HepG2 (cell line): Measurements from ENCODE around the gene CPT1B. TPM values are rescaled to one million over a fixed set of nuclear protein-coding genes. Genes with fewer than 3 reads are reported as not detected.

Source experiments
- ATM ChIP-seq: fragments of 450-650 bp; IDR thresholded peaks from 2 replicates; pipeline ENCODE4 v1.7.1; 2017; ENCODE audit warnings: mild to moderate bottlenecking, borderline replicate concordance
- FLYWCH1 ChIP-seq: sonication (generic); formaldehyde crosslinking; IDR thresholded peaks from 2 replicates; pipeline ENCODE4 v1.8.1; 2023; ENCODE audit warnings: mild to moderate bottlenecking, missing genetic modification reagents
- HNRNPL ChIP-seq: fragments of 200-400 bp; formaldehyde crosslinking; IDR thresholded peaks from 2 replicates; pipeline ENCODE4 v1.6.1; 2017; ENCODE audit warnings: mild to moderate bottlenecking, low read depth, low read length
- KAT2B ChIP-seq: fragments of 150-350 bp; IDR thresholded peaks from 2 replicates; pipeline ENCODE4 v1.6.1; 2014; ENCODE audit warnings: low read depth, low read length, borderline replicate concordance
- MTF2 ChIP-seq: sonication (generic); formaldehyde crosslinking; IDR thresholded peaks from 2 replicates; pipeline ENCODE4 v1.5.0; 2020; ENCODE audit warnings: missing genetic modification reagents, borderline replicate concordance
- NPAS2 ChIP-seq: sonication (generic); formaldehyde crosslinking; IDR thresholded peaks from 2 replicates; pipeline ENCODE4 v1.8.0; 2022; ENCODE audit warnings: mild to moderate bottlenecking, missing genetic modification reagents, borderline replicate concordance
- SIX4 ChIP-seq: sonication (generic); formaldehyde crosslinking; IDR thresholded peaks from 2 replicates; pipeline ENCODE4 v1.4.0; 2020; ENCODE audit warnings: missing genetic modification reagents
- ZNF556 ChIP-seq: sonication (generic); formaldehyde crosslinking; IDR thresholded peaks from 2 replicates; pipeline ENCODE4 v1.4.0; 2020; ENCODE audit warnings: mild to moderate bottlenecking, missing genetic modification reagents, borderline replicate concordance
- ZNF598 ChIP-seq: sonication (generic); formaldehyde crosslinking; IDR thresholded peaks from 2 replicates; pipeline ENCODE4 v1.5.1; 2020; ENCODE audit warnings: mild to moderate bottlenecking, missing genetic modification reagents, borderline replicate concordance
- ZNF670 ChIP-seq: sonication (generic); formaldehyde crosslinking; IDR thresholded peaks from 2 replicates; pipeline ENCODE4 v1.8.0; 2022; ENCODE audit warnings: mild to moderate bottlenecking, missing genetic modification reagents, borderline replicate concordance
- ZNF747 ChIP-seq: sonication (generic); formaldehyde crosslinking; IDR thresholded peaks from 2 replicates; pipeline ENCODE4 v1.8.1; 2023; ENCODE audit warnings: missing genetic modification reagents, mild to moderate bottlenecking, borderline replicate concordance
- polyA plus RNA-seq, 8 experiments: library from polyadenylated mRNA; depleted of rRNA in 3 of 8; stranded (reverse) in 7 of 8; unstranded in 1 of 8; fragments of >200 nt; fragmentation: Illumina TruSeq in 4 of 8; extraction: Trizol in 4 of 8; gene quantifications; 2 replicates each; pipeline versions ENCODE4 v1.2.1 to v1.2.3, GENCODE V29; 2011 to 2016; ENCODE audit warnings: low read depth in 4 of 8, missing spikeins in 1 of 8, mixed read lengths in 1 of 8; ENCODE audit not compliant: insufficient read depth in 1 of 8
- total RNA-seq, 5 experiments: library from RNA; depleted of rRNA; stranded (reverse); fragments of >200 nt; fragmentation: Illumina TruSeq; extraction: Trizol; gene quantifications; 2 replicates each; pipeline ENCODE4 v1.2.3, GENCODE V29; 2016; ENCODE audit warnings: low read depth in 1 of 5
- TF ChIP-seq, protein P1 (sequence below): sonication (generic); formaldehyde crosslinking; IDR thresholded peaks from 2 replicates; pipeline ENCODE4 v1.8.0; 2022; ENCODE audit warnings: mild to moderate bottlenecking, missing genetic modification reagents, moderate library complexity
- TF ChIP-seq, protein P2 (sequence below): sonication (generic); formaldehyde crosslinking; IDR thresholded peaks from 2 replicates; pipeline ENCODE4 v1.5.1; 2020; ENCODE audit warnings: mild to moderate bottlenecking, missing genetic modification reagents, moderate library complexity
- TF ChIP-seq, protein P3 (sequence below): sonication (generic); formaldehyde crosslinking; conservative IDR thresholded peaks from 2 replicates; pipeline ENCODE4 v1.5.0; 2020; ENCODE audit warnings: missing genetic modification reagents
- TF ChIP-seq, protein P4 (sequence below): sonication (generic); formaldehyde crosslinking; IDR thresholded peaks from 2 replicates; pipeline ENCODE4 v1.5.0; 2020; ENCODE audit warnings: mild to moderate bottlenecking, missing genetic modification reagents, moderate library complexity
- TF ChIP-seq, protein P5 (sequence below): sonication (generic); formaldehyde crosslinking; IDR thresholded peaks from 2 replicates; pipeline ENCODE4 v1.8.1; 2023; ENCODE audit warnings: mild to moderate bottlenecking, moderate library complexity, missing genetic modification reagents
- TF ChIP-seq, protein P6 (sequence below): sonication (generic); formaldehyde crosslinking; IDR thresholded peaks from 2 replicates; pipeline ENCODE4 v1.9.0; 2021; ENCODE audit warnings: missing genetic modification reagents, mild to moderate bottlenecking, borderline replicate concordance

CPT1B gene
- total and polyA plus RNA-seq, 2 of the 13 experiments (the other 11 are each of a cell fraction or from before 2014, with no cell fraction given) = 9.2 to 19.5 TPM

DNA sequence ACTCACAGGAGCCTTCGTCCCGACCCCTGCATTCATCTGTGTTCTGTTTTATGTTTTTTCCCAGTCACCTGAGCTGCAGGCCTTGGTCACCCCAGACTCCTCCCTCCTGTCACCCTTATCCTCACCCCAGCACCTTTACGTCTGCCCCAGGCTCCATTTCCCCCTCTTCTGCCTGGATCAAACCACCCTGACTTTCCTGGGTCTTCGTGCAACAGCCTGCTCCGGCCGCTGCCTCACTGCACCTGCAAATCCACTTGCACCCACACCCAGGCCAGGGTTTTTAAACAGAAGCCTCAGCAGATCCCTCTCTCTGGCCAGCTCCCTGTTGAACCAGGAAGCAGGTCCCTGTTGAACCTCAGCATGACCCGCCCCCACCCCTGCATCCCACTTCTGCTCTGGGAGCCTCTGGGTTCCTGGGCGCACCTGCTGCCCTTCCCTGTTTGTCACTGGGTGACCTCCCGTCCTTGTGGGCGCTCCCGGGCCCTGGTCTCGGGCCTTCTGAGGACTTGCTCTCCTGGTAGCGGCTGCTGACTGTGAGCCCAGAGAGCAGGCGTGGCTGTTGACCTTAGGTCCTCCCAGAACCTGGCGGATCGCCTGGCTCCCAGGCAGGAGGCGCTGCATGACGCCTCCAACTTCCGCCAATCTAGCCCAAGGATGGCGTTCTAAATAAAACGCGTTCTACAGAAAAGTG, 35.2 kb upstream of the CPT1B start (continued):
- TF ChIP-seq MTF2 (no peak), NPAS2 (CRISPR knock-in tag) (no peak), ZNF747 (CRISPR knock-in tag) (peak; percentile 89; the same call in 1 of the 2 replicates), KAT2B (no peak), SIX4 (CRISPR knock-in tag) (no peak), ZNF670 (CRISPR knock-in tag) (no peak), HNRNPL (0 out of 2 replicates have a peak, but pooled peaks have one; percentile 48), ZNF598 (CRISPR knock-in tag) (peak; percentile 93; the same call in 1 of the 2 replicates), ZNF556 (CRISPR knock-in tag) (peak; percentile 29; the same call in 1 of the 2 replicates), FLYWCH1 (CRISPR knock-in tag) (no peak), ATM (no peak)
- TF ChIP-seq, protein P1, sequence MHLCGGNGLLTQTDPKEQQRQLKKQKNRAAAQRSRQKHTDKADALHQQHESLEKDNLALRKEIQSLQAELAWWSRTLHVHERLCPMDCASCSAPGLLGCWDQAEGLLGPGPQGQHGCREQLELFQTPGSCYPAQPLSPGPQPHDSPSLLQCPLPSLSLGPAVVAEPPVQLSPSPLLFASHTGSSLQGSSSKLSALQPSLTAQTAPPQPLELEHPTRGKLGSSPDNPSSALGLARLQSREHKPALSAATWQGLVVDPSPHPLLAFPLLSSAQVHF (CRISPR knock-in tag) = no peak
- TF ChIP-seq, protein P2, sequence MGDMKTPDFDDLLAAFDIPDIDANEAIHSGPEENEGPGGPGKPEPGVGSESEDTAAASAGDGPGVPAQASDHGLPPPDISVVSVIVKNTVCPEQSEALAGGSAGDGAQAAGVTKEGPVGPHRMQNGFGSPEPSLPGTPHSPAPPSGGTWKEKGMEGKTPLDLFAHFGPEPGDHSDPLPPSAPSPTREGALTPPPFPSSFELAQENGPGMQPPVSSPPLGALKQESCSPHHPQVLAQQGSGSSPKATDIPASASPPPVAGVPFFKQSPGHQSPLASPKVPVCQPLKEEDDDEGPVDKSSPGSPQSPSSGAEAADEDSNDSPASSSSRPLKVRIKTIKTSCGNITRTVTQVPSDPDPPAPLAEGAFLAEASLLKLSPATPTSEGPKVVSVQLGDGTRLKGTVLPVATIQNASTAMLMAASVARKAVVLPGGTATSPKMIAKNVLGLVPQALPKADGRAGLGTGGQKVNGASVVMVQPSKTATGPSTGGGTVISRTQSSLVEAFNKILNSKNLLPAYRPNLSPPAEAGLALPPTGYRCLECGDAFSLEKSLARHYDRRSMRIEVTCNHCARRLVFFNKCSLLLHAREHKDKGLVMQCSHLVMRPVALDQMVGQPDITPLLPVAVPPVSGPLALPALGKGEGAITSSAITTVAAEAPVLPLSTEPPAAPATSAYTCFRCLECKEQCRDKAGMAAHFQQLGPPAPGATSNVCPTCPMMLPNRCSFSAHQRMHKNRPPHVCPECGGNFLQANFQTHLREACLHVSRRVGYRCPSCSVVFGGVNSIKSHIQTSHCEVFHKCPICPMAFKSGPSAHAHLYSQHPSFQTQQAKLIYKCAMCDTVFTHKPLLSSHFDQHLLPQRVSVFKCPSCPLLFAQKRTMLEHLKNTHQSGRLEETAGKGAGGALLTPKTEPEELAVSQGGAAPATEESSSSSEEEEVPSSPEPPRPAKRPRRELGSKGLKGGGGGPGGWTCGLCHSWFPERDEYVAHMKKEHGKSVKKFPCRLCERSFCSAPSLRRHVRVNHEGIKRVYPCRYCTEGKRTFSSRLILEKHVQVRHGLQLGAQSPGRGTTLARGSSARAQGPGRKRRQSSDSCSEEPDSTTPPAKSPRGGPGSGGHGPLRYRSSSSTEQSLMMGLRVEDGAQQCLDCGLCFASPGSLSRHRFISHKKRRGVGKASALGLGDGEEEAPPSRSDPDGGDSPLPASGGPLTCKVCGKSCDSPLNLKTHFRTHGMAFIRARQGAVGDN (CRISPR knock-in tag) = peak; percentile 88
- TF ChIP-seq, protein P3, sequence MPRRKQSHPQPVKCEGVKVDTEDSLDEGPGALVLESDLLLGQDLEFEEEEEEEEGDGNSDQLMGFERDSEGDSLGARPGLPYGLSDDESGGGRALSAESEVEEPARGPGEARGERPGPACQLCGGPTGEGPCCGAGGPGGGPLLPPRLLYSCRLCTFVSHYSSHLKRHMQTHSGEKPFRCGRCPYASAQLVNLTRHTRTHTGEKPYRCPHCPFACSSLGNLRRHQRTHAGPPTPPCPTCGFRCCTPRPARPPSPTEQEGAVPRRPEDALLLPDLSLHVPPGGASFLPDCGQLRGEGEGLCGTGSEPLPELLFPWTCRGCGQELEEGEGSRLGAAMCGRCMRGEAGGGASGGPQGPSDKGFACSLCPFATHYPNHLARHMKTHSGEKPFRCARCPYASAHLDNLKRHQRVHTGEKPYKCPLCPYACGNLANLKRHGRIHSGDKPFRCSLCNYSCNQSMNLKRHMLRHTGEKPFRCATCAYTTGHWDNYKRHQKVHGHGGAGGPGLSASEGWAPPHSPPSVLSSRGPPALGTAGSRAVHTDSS (CRISPR knock-in tag) = no peak
- TF ChIP-seq, protein P4, sequence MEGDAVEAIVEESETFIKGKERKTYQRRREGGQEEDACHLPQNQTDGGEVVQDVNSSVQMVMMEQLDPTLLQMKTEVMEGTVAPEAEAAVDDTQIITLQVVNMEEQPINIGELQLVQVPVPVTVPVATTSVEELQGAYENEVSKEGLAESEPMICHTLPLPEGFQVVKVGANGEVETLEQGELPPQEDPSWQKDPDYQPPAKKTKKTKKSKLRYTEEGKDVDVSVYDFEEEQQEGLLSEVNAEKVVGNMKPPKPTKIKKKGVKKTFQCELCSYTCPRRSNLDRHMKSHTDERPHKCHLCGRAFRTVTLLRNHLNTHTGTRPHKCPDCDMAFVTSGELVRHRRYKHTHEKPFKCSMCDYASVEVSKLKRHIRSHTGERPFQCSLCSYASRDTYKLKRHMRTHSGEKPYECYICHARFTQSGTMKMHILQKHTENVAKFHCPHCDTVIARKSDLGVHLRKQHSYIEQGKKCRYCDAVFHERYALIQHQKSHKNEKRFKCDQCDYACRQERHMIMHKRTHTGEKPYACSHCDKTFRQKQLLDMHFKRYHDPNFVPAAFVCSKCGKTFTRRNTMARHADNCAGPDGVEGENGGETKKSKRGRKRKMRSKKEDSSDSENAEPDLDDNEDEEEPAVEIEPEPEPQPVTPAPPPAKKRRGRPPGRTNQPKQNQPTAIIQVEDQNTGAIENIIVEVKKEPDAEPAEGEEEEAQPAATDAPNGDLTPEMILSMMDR (CRISPR knock-in tag) = peak; percentile 81
- TF ChIP-seq, protein P5, sequence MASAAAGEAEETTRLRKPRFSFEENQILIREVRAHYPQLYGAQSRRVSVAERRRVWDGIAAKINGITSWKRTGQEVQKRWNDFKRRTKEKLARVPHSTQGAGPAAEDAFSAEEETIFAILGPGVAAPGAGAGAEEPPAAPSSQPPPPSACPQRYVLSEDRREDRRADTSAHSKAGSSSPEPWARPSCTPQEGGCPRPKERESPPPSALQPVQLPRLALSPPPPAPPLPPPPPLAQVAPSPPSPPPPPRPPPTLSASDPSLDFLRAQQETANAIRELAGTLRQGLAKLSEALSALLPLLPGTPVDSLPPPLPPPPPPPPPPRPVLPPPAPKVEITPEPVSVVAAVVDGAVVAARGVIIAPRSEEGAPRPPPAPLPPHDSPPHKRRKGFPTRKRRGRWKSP (CRISPR knock-in tag) = no peak
- TF ChIP-seq, protein P6, sequence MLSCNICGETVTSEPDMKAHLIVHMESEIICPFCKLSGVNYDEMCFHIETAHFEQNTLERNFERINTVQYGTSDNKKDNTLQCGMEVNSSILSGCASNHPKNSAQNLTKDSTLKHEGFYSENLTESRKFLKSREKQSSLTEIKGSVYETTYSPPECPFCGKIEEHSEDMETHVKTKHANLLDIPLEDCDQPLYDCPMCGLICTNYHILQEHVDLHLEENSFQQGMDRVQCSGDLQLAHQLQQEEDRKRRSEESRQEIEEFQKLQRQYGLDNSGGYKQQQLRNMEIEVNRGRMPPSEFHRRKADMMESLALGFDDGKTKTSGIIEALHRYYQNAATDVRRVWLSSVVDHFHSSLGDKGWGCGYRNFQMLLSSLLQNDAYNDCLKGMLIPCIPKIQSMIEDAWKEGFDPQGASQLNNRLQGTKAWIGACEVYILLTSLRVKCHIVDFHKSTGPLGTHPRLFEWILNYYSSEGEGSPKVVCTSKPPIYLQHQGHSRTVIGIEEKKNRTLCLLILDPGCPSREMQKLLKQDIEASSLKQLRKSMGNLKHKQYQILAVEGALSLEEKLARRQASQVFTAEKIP (CRISPR knock-in tag) = 0 out of 2 replicates have a peak, but pooled peaks have one; percentile 44
